Measurements from ENCODE around the gene ROPN1L. TPM values are rescaled to one million over a fixed set of nuclear protein-coding genes. Genes with fewer than 3 reads are reported as not detected.

The ROPN1L gene
- total RNA-seq, 1 donor from 2014 or later, result 0.77 TPM

DNA sequence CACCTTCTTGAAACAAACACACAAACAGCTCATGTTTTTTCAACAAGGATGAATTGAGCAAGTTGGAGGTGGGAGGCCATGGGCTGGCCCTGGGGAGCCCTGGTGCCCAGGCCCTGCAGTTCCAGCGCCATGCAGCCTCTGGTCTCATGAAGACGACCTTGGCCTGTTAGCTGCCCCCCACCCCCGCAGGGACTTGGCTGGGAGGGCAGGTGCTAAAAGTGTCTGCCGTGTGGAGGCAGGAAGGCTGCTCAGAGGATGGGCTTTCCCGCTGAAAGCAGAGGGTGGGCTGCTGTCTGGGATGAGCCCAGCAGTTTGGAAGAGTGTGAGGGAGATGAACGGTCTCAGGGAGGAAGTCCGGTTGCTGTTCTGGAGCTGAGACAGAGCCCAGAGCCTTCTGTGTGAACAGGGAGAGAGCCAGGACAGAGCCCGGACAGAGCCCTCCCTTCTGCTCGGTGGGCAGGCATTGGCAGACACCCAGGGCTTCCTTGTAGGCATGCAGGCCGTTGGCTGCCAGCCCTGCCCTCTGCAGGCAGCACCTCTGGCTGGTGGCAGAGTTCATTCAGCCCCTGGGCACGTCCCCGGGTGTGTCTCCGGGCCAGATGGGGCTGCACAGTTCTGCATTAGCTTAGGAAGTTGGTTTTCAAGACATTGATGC lies 18.7 kb downstream of the ROPN1L start:
- no peaks in the 10 kb centered on the region for H4K20me1 ChIP-seq (ENCODE audit: insufficient read depth, low read length)
- FAIRE-seq (no peak), DNase-seq (ENCODE audit: low read depth) (no peak)
- H3K4me1 ChIP-seq (ENCODE audit: insufficient read depth, low read length), result peaks cover 9% of the 10 kb centered on the region
- H3K4me3 ChIP-seq (ENCODE audit: insufficient read depth, low read depth, low read length), result no peak overlapping the region
- H3K27ac Mint-ChIP-seq (ENCODE audit: unreplicated experiment), result no peak overlapping the region
- H3K27me3 ChIP-seq (ENCODE audit: insufficient read depth, low read length), result peaks cover 2% of the 10 kb centered on the region
- no peak overlapping the region for H2AFZ ChIP-seq (ENCODE audit: low read depth, low read length)
- peaks cover 13% of the 10 kb centered on the region for H3K4me1 Mint-ChIP-seq (ENCODE audit: low read depth, unreplicated experiment)
- no peak overlapping the region for H3K4me2 ChIP-seq (ENCODE audit: low read length)
- H3K36me3 Mint-ChIP-seq (ENCODE audit: low read depth, unreplicated experiment), result no peaks in the 10 kb centered on the region
- no peaks in the 10 kb centered on the region for H3K9me3 ChIP-seq (ENCODE audit: insufficient read depth, low read depth, low read length)
- H3K9me3 Mint-ChIP-seq (ENCODE audit: unreplicated experiment), result no peaks in the 10 kb centered on the region
- no peak overlapping the region for H3K27ac ChIP-seq (ENCODE audit: low read depth, low read length)
- TF ChIP-seq, protein P1, sequence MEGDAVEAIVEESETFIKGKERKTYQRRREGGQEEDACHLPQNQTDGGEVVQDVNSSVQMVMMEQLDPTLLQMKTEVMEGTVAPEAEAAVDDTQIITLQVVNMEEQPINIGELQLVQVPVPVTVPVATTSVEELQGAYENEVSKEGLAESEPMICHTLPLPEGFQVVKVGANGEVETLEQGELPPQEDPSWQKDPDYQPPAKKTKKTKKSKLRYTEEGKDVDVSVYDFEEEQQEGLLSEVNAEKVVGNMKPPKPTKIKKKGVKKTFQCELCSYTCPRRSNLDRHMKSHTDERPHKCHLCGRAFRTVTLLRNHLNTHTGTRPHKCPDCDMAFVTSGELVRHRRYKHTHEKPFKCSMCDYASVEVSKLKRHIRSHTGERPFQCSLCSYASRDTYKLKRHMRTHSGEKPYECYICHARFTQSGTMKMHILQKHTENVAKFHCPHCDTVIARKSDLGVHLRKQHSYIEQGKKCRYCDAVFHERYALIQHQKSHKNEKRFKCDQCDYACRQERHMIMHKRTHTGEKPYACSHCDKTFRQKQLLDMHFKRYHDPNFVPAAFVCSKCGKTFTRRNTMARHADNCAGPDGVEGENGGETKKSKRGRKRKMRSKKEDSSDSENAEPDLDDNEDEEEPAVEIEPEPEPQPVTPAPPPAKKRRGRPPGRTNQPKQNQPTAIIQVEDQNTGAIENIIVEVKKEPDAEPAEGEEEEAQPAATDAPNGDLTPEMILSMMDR (IDR thresholded peaks at IDR 0.05; ENCODE audit: insufficient read depth, low read depth, low read length), result no peak
- TF ChIP-seq EZH2 (IDR thresholded peaks at IDR 0.05; ENCODE audit: insufficient read depth, low read length), result no peak
- peaks cover 41% of the 10 kb centered on the region for H3K27me3 Mint-ChIP-seq (ENCODE audit: low read depth, unreplicated experiment)
- no peak overlapping the region for H3K4me3 Mint-ChIP-seq (ENCODE audit: unreplicated experiment)
- no peaks in the 10 kb centered on the region for H3K79me2 ChIP-seq (ENCODE audit: insufficient read depth, low read length)
- H3K9ac ChIP-seq (ENCODE audit: low read length), result no peak overlapping the region
- H3K36me3 ChIP-seq (ENCODE audit: insufficient read depth, low read length), result no peaks in the 10 kb centered on the region

DNA sequence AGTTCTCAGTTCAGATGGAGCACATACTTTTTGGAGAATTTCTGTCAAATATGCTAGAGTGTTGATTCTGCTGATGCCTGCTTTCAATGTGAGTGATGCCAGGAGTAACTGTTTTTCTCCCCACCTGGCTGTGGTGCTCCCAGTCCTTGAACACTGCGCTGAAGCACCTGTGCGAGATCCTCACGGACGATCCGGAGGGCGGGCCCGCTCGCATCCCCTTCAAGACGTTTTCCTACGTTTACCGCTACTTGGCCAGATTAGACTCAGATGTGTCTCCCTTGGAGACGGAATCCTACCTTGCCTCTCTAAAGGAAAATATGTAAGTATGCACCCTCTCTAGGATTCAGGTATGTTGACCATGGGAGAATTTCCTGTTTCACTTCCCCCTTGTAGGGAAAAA lies 19.4 kb downstream of the ROPN1L start:
- Mint-ChIP-seq H3K9me3 (ENCODE audit: unreplicated experiment) (no peaks in the 10 kb centered on the region), H3K27ac (ENCODE audit: unreplicated experiment) (no peak overlapping the region), H3K4me3 (ENCODE audit: unreplicated experiment) (no peak overlapping the region), H3K36me3 (ENCODE audit: low read depth, unreplicated experiment) (no peaks in the 10 kb centered on the region), H3K27me3 (ENCODE audit: low read depth, unreplicated experiment) (peaks cover 41% of the 10 kb centered on the region), H3K4me1 (ENCODE audit: low read depth, unreplicated experiment) (peaks cover 10% of the 10 kb centered on the region)
- Histone ChIP-seq H3K9ac (ENCODE audit: low read length) (no peak overlapping the region), H2AFZ (ENCODE audit: low read depth, low read length) (no peak overlapping the region), H3K4me1 (ENCODE audit: insufficient read depth, low read length) (peaks cover 8% of the 10 kb centered on the region), H4K20me1 (ENCODE audit: insufficient read depth, low read length) (no peaks in the 10 kb centered on the region), H3K4me3 (ENCODE audit: insufficient read depth, low read depth, low read length) (no peak overlapping the region), H3K4me2 (ENCODE audit: low read length) (no peak overlapping the region), H3K27ac (ENCODE audit: low read depth, low read length) (no peak overlapping the region), H3K36me3 (ENCODE audit: insufficient read depth, low read length) (no peaks in the 10 kb centered on the region), H3K79me2 (ENCODE audit: insufficient read depth, low read length) (no peaks in the 10 kb centered on the region), H3K27me3 (ENCODE audit: insufficient read depth, low read length) (peaks cover 2% of the 10 kb centered on the region), H3K9me3 (ENCODE audit: insufficient read depth, low read depth, low read length) (no peaks in the 10 kb centered on the region)
- FAIRE-seq (no peak), DNase-seq (ENCODE audit: low read depth) (no peak)
- TF ChIP-seq, protein P1 (IDR thresholded peaks at IDR 0.05; ENCODE audit: insufficient read depth, low read depth, low read length), result no peak
- no peak for TF ChIP-seq EZH2 (IDR thresholded peaks at IDR 0.05; ENCODE audit: insufficient read depth, low read length)

DNA sequence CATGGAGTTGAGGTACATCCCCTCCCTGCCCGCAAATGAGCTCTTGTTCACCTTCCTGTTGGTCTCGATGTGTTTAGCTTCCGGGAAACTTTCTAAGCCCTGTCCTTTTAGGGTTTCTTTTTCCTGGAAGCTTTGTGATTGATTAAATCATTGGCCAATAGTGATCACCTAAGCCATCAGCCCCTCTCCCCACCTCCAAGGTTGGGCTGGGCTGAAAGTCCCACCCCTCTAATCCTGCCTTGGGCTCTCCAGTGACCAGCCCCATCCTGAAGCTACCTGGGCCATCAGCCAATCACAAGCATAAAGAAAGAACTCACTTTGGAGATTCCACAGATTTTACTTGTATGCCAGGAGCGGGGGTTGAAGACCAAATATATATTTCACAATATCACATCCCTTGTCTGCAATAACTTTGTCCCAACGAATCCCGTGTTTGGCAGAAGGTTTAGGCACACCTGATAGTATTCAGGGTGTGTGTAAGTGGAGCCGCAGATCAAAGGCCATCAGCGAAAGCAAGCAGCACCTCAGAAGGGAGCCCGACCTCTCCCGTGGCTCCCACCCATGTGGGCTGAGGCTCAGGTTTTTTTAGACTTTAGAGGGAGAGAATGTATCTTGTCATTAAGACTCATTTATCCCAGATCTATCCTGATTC lies 20.4 kb downstream of the ROPN1L start:
- Histone ChIP-seq H3K4me3 (ENCODE audit: insufficient read depth, low read depth, low read length) (no peak overlapping the region), H4K20me1 (ENCODE audit: insufficient read depth, low read length) (no peaks in the 10 kb centered on the region), H3K9me3 (ENCODE audit: insufficient read depth, low read depth, low read length) (no peaks in the 10 kb centered on the region), H3K27me3 (ENCODE audit: insufficient read depth, low read length) (peaks cover 2% of the 10 kb centered on the region), H3K27ac (ENCODE audit: low read depth, low read length) (no peak overlapping the region), H3K4me1 (ENCODE audit: insufficient read depth, low read length) (peaks cover 8% of the 10 kb centered on the region), H3K4me2 (ENCODE audit: low read length) (no peak overlapping the region), H2AFZ (ENCODE audit: low read depth, low read length) (no peak overlapping the region), H3K9ac (ENCODE audit: low read length) (no peak overlapping the region), H3K36me3 (ENCODE audit: insufficient read depth, low read length) (no peaks in the 10 kb centered on the region), H3K79me2 (ENCODE audit: insufficient read depth, low read length) (no peaks in the 10 kb centered on the region)
- DNase-seq (ENCODE audit: low read depth) (no peak), FAIRE-seq (no peak)
- Mint-ChIP-seq H3K27me3 (ENCODE audit: low read depth, unreplicated experiment) (peaks cover 41% of the 10 kb centered on the region), H3K9me3 (ENCODE audit: unreplicated experiment) (no peaks in the 10 kb centered on the region), H3K36me3 (ENCODE audit: low read depth, unreplicated experiment) (no peaks in the 10 kb centered on the region), H3K27ac (ENCODE audit: unreplicated experiment) (no peak overlapping the region), H3K4me1 (ENCODE audit: low read depth, unreplicated experiment) (peaks cover 12% of the 10 kb centered on the region), H3K4me3 (ENCODE audit: unreplicated experiment) (no peak overlapping the region)
- TF ChIP-seq EZH2 (IDR thresholded peaks at IDR 0.05; ENCODE audit: insufficient read depth, low read length), result no peak
- TF ChIP-seq, protein P1 (IDR thresholded peaks at IDR 0.05; ENCODE audit: insufficient read depth, low read depth, low read length), result no peak
